ENCODE results near the gene SMIM13.
"Not testable (repeated sequence)": the region's sequence is repeated elsewhere in the genome, so short reads cannot be mapped to it uniquely, and the experiment has no call there.

SMIM13 gene

GRCh38 chr6:11085758-11086435 is 7.7 kb upstream of the SMIM13 start:
- DNase-seq, result no peak

- not testable (repeated sequence) for DNase-seq
Observed at GRCh38 chr6:11087141-11087812, 6.4 kb upstream of the SMIM13 start.

- no peak for DNase-seq
Observed at GRCh38 chr6:11089695-11090094, 3.9 kb upstream of the SMIM13 start.

GRCh38 chr6:11091141-11091540 is 2.5 kb upstream of the SMIM13 start:
- DNase-seq, result not testable (repeated sequence)

DNA sequence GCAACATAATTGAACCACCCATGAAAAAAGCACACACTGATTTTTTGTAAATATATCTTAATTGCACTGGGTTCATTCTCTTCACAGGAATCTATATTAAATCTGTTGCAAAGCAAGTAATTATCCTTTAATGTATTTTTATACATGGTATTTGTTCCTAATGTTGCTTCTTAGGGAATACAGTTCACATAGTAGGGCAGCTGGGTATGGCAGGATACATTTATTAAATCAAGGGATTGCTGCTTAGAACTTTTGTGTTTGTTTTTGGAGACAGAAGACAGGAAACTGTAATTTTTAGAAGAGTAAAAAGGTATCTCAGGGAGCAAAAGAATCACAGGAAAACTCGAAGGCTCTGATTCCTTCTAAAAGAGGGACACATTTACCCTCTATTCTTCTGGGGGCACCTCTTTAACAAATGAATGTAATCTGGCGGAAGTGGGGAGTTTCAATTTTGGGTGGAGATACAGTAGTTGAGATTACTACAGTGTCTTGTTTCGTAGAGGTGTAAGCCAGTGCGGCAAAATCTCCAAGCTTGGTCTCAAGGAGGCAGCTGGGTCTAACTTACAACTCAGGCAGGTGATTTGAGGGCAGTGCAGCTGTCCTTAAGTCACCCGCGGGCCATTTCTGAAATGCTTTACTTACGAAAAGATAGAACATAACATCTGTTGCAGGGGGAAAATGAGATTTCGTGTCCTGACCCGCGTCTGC is 812 bp upstream of the SMIM13 start:
- DNase-seq, result no peak

- no peak for DNase-seq
Observed at GRCh38 chr6:11093376-11093625, 333 bp upstream of the SMIM13 start.

DNA sequence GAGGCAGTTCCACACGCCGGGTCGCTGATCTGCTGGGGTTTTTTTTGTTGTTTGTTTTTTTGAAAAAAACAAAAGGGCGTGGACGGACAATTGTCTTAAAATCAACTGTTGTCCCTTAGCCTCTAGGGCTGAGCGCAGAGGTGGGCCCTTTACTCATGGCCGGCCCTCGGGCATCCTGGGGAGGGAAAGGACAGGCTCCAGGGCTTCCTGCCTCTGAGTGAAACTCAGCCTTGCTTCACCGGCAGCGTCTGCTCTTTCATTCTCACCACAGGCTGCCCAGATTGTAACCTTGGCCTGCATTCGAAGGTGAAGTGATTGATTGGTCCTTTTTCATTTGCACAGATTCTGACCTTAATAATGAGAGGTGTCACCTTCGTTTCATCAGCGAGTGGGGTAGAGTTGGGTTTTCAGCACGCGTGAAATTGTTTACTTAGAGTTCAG is 797 bp downstream of the SMIM13 start:
- DNase-seq, result peak; percentile 81

DNA sequence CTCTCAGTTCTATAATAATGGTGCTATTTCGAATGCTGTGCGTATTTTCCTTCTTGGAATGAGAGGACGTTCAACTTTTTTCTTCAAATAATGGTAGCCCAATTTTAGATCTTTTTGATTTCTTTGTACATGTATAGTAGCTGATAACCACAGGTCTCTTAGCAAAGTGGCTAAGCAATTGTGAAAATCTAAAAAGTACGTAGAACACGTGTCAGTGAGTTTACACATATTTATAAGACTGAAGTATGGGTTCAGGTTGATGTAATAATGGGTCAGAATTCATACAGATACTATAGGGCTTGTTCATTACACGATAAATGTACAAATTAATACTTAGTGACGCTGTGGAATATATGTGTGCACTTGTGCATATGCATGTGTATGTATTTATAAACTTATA is 1.3 kb downstream of the SMIM13 start:
- no peak for DNase-seq

DNA sequence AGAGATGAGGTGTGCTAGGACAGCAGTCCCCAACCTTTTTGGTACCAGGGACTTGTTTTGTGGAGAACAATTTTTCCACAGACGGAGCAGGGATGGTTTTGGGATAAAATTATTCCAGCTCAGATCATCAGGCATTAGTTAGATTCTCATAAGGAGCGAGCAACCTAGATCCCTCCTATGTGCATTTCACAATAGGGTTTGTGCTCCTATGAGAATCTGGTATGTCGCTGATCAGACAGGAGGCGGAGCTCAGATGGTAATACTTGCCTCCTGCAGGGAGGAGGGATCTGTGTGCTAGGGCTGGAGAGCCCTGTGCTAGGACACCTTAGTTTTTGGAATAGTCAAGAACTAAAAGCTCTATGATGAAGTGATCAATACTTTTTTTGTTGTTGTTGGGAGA is 2.5 kb downstream of the SMIM13 start:
- peak; percentile 64 for DNase-seq

DNA sequence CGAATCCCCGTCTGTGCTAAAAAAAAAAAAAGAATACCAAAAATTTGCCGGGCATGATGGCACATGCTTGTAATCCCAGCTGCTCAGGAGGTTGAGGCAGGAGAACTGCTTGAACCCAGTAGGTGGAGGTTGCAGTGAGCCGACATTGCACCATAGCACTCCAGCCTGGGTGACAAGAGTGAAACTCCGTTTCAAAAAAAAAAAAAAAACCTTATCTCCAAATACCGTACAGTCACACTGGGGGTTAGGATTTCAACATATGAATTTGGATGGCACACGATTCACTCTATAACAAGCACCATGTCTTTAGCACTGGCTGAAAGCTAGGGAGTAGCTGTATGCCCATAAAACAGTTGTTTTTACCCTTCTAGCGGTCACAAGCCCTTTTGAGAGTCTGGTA is 3.8 kb downstream of the SMIM13 start:
- no peak for DNase-seq

GRCh38 chr6:11098004-11098403 is 4.4 kb downstream of the SMIM13 start:
- no peak for DNase-seq

DNA sequence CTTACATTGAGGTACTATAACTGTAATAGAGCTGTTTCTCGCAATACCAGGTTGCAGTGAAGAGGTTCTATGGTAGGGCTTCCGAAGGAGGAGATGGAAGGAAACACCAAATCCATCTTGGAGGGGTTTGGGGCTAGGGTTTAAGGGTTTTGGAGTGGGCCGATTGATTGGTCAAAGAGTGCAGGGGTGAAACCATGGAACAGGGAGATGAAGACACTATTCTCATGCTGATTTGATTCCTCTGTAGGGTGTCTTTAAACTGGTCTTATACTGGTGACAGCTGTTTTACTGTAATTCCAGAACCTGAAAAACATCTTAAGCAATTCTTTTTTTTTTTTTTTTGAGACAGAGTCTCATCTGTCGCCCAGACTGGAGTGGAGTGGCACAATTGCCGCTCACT is 7.8 kb downstream of the SMIM13 start:
- DNase-seq, result no peak

- DNase-seq, result no peak
Observed at GRCh38 chr6:11103065-11103464, 9.4 kb downstream of the SMIM13 start.

- no peak for DNase-seq
Observed at GRCh38 chr6:11108726-11109125, 15.1 kb downstream of the SMIM13 start.

- DNase-seq, result no peak
Observed at GRCh38 chr6:11110921-11111768, 17.5 kb downstream of the SMIM13 start, which contains the start of gene ERVFRD-1. ERVFRD-1 (minus strand) TSS chr6:11111725; CDS start chr6:11105310, 6,415 bp downstream.

GRCh38 chr6:11111769-11112437 is 18.3 kb downstream of the SMIM13 start:
- DNase-seq, result no peak

- no peak for DNase-seq
Observed at GRCh38 chr6:11113038-11113437, 19.4 kb downstream of the SMIM13 start.

- not testable (repeated sequence) for DNase-seq
Observed at GRCh38 chr6:11115808-11116536, 22.3 kb downstream of the SMIM13 start.

GRCh38 chr6:11120271-11121005 is 26.8 kb downstream of the SMIM13 start:
- no peak for DNase-seq

DNA sequence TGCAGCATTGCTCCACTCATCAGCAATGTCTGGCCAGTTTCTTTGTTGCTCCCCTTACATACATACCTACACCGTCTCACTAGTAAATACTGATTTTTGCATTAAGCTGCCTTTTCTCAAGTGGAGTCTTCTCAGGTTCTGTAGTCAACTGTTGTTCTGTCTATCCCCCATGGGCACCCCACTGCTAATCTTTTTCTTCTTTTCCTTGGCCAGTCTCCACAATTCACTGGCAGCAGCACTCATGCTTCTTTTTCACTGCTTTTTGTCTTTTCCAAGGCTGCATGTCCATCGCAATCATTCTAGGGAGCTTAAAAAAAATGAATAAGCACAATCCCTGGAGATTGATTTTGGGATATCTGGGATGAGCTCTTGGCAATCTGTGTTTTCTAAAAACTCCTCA is 28.2 kb downstream of the SMIM13 start:
- DNase-seq, result no peak

DNA sequence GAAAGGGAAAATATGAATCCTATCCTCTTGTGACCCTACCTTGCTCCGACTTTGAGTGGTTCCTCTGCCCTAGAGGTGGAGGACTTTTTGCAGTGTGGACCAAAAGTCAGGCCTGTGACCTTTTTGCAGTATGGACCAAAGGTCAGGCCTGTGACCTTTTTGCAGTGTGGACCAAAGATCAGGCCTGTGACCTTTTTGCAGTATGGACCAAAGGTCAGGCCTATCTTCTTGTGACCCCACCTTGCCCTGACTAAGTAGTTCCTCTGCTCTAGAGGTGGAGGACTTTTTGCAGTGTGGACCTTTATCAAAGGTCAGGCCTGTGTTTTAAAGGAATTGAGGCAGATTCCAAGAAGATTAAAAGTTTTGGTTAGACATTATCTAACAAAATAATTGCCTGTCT is 28.7 kb downstream of the SMIM13 start:
- DNase-seq, result no peak

All from activated effector memory CD4-positive, alpha-beta T cell treated with anti-CD3 and anti-CD28 coated beads, Interleukin-2, amount 50 U/mL, for 16 hours (primary cell).